HepG2 (cell line): ENCODE data around the gene CALCR.

Experiments used
- EZH2 ChIP-seq: conservative IDR thresholded peaks from 2 replicates; pipeline ENCODE4 v1.6.1; 2012; ENCODE audit warnings: mild to moderate bottlenecking, low read depth, low read length, moderate library complexity
- GABPB1 ChIP-seq: IDR thresholded peaks from 2 replicates; pipeline ENCODE4 v1.6.1; 2016; ENCODE audit warnings: mild to moderate bottlenecking, missing genetic modification reagents, moderate library complexity, missing compliant biosample characterization
- GATAD2A ChIP-seq: IDR thresholded peaks from 2 replicates; pipeline ENCODE4 v1.6.1; 2016
- NFKBIZ ChIP-seq: IDR thresholded peaks from 2 replicates; pipeline ENCODE4 v1.6.1; 2018; ENCODE audit warnings: missing genetic modification reagents, missing compliant biosample characterization
- NR3C1 ChIP-seq: sonication (generic); formaldehyde crosslinking; IDR thresholded peaks from 2 replicates; pipeline ENCODE4 v1.4.0; 2020; ENCODE audit warnings: missing genetic modification reagents
- THAP7 ChIP-seq: sonication (generic); formaldehyde crosslinking; IDR thresholded peaks from 2 replicates; pipeline ENCODE4 v1.8.1; 2023; ENCODE audit warnings: mild to moderate bottlenecking, missing genetic modification reagents
- TF ChIP-seq, protein P1 (sequence below): sonication (generic); formaldehyde crosslinking; IDR thresholded peaks from 2 replicates; pipeline ENCODE4 v1.5.0; 2020; ENCODE audit warnings: mild to moderate bottlenecking, missing genetic modification reagents, moderate library complexity

DNA sequence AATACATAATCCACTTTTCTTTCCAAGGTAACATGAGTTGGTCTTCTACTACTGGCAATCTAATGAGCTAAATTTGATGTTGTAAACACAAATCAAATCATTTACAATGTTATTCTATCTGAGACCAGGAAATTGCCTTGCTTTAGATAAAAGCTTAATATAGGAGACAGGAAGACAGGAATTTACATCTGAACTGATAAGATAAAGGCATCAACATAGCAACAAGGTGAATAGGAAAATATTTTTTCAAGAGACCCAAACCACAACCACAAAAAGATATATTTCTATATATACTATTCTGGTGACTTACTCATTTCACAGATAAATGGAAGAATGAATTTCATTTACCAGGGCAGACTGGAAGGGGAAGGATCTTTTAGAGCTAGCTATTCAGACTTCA, 46.3 kb upstream of the CALCR start:
- no peak for TF ChIP-seq GABPB1 (CRISPR knock-in tag)
- no peak for TF ChIP-seq NFKBIZ (CRISPR knock-in tag)
- TF ChIP-seq, protein P1, sequence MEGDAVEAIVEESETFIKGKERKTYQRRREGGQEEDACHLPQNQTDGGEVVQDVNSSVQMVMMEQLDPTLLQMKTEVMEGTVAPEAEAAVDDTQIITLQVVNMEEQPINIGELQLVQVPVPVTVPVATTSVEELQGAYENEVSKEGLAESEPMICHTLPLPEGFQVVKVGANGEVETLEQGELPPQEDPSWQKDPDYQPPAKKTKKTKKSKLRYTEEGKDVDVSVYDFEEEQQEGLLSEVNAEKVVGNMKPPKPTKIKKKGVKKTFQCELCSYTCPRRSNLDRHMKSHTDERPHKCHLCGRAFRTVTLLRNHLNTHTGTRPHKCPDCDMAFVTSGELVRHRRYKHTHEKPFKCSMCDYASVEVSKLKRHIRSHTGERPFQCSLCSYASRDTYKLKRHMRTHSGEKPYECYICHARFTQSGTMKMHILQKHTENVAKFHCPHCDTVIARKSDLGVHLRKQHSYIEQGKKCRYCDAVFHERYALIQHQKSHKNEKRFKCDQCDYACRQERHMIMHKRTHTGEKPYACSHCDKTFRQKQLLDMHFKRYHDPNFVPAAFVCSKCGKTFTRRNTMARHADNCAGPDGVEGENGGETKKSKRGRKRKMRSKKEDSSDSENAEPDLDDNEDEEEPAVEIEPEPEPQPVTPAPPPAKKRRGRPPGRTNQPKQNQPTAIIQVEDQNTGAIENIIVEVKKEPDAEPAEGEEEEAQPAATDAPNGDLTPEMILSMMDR (CRISPR knock-in tag) = no peak
- TF ChIP-seq EZH2 = no peak
- TF ChIP-seq NR3C1 = no peak
- no peak for TF ChIP-seq THAP7
- TF ChIP-seq GATAD2A (CRISPR knock-in tag) = no peak
